GM21528 (cell line): Measurements from ENCODE around the gene RARA.
"Not testable (repeated sequence)": the region's sequence is repeated elsewhere in the genome, so short reads cannot be mapped to it uniquely, and the experiment has no call there.

Experiments
- ATAC-seq: cut with Tn5 transposase; IDR thresholded peaks from one replicate; pipeline ENCODE4 v1.9.1; 2021; ENCODE audit warnings: mild to moderate bottlenecking, moderate library complexity; ENCODE audit not compliant: unreplicated experiment, low FRiP score

Gene RARA

DNA sequence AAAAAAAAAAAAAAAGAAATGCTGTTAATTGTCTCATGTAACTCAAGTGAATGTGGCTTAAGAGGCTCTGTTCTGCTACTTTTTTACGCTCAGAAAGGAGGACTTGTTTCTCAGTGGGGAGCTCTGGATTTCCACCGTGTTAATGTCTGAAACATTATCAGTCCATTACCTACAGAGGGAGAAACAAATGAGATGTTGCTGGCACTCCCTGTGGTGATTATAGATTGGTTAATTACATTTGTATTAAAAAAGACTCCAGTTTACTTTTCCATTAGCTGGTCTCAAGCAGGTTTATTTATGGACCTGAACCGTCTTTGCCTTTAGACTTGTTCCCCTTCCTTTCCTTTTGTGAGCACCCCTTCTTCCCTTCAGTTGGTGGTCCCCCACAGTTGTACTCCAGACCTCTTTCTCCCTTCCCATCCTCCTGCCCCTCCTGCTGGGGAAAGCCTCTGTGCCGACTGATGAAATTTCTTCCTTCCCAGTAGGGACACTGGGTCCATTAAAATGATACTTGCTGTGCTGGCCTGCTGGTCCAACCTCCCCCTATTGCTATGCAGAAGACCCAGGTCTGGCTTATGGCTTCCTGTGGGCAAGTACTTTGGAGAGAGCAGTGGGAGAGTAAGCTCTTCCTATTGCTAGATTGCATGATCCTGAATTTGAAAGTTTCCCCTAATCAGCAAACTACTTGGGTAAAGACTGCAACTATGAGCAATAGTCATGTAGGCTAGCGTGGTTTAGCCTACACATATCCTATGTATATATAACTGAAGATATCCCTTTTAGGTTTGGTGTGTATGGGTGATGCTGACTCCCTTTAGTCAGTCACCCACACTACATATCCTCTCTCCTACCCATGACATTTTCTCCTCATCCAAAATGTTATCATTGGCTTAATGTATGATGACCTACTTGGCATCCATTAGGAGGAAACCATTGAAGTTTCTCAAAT lies 13.2 kb upstream of the RARA start:
- no peak for ATAC-seq

- no peak for ATAC-seq
These were observed 11.5 kb upstream of the RARA start for GRCh38 chr17:40297511-40297910.

DNA sequence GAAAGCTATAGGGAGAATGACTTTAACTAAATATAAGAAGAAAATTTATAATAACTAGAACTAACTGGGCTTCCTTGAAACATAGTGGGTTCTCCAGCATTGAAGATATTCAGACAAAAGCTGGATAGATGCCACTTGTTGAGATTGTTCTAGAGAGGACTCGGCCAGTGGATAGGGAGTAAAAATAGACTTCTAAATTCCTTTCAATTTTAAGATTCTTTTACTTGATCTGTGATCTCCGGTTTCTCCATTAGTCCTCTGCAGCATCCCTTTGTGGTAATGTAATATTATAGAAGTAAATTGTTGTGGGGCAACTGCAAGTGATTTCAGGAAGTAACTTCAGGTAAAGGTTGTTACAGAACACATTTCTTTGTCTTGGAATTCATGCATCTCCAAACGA lies 10.3 kb upstream of the RARA start:
- no peak for ATAC-seq

DNA sequence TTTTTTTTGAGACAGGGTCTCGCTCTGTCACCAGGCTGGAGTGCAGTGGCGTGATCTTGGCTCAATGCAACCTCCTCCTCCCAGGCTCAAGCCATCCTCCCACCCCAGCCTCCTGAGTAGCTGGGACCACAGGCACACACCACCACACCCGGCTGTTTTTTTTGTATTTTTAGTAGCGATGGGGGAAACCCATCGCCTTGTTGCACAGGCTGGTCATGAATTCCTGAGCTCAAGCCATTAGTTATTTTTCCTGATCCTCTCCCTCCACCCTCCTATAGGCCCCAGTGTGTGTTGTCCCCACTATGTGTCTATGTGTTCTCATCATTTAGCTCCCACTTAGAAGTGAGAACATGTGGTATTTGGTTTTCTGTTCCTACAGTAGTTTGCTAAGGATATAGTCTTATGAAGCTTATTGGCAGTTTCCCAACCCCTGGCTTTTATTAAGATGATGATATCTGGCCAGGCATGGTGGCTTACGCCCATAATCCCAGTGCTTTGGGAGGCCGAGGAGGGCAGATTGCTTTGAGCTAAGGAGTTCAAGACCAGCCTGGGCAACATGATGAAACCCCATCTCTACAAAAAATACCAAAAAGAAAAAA lies 9.7 kb upstream of the RARA start:
- not testable (repeated sequence) for ATAC-seq

- ATAC-seq: no peak
These were observed 7.7 kb upstream of the RARA start for GRCh38 chr17:40301315-40301714.

- ATAC-seq: no peak
These were observed 5.8 kb upstream of the RARA start for GRCh38 chr17:40303009-40303657.

DNA sequence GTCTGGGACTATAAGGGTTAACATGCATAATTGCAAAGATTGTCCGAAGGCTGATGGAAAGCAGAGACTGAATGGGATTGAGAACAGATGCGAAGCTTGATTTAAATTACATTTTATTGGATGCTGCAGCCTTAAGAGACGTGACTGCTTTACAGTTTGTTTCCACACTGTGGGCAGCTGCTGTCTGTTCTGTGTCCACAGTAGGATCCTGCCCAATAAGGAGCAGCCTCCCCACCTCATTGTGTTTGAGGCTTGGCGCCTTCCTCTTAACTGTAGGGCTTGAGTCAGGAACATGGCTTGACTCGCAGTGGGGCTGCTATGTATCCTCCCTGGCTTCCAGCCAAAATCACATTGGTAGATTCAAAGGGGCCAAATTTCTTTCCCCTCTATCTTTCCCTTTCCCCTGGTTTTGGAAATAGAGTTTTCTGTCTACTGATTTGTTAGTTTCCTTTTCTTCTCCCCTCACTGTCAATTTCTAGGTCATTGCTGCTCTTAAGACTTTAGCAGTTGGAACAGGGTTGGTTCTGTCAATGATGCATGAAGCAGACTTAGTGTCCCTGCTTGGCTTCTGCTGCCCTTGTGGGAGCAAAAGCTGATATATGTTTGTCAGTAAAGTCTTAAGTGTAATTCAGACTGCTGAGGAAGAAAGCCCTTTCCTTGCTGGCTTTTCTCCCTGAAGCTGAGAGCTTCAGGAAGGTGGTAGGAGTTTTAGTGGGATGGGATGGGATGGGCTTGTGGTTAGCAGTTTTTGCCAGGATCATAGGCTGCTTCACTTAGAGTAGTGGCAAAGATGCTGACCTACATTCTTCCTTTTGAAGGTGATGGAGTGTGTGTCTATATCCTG lies 5.0 kb upstream of the RARA start:
- no peak for ATAC-seq

DNA sequence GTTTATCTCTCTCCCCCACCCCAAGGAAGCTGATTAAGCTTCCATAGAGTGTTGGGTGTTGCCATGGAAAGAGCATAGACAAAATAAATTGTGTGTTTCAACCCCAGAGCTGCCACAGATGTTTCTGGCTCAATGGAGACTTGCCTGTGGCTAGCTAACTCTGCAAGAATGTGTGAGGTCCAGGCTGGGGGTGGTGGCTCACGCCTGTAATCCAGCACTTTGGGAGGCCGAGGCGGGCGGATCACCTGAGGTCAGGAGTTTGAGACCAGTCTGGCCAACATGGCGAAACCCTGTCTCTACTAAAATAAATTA lies 4.5 kb upstream of the RARA start:
- ATAC-seq: not testable (repeated sequence)

GRCh38 chr17:40304866-40305265 lies 4.1 kb upstream of the RARA start:
- ATAC-seq: not testable (repeated sequence)

- no peak for ATAC-seq
These were observed 2.6 kb upstream of the RARA start for GRCh38 chr17:40306395-40306794.

DNA sequence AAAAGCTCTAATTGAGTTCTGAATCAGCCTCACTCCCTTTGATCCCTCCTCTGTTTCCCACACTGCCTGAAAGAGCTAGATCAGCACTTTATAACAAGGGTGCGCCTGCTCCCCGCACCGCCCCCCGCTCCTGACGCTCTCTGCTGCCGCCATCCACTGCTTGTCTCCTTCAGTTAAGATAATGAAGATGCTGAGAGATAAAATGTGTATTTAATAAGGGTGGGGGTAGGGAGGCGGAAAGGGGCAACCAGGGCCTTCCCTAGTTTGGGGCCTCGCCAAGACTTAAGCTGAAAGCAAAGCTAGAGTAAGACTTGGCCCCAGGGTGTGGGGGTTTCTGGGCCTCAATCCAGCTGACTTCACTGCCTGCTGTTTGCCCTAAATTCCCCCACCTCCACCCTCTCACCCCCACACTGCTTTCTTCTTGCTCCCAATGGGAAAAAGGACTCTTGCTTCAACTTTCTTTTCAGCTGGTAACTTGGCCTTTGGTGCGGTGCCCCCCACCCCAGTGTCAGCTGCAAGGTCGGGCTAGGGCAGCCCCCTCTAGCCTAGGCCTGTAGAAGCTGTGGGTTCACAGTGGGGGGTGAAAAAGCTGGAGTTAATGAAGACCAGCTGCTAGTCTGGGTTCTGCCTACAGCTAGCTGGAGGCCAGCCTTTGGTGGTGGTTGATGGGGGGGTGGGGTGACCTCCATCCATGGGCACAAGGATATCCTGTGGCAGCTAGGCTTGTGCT lies 1.8 kb upstream of the RARA start:
- no peak for ATAC-seq

DNA sequence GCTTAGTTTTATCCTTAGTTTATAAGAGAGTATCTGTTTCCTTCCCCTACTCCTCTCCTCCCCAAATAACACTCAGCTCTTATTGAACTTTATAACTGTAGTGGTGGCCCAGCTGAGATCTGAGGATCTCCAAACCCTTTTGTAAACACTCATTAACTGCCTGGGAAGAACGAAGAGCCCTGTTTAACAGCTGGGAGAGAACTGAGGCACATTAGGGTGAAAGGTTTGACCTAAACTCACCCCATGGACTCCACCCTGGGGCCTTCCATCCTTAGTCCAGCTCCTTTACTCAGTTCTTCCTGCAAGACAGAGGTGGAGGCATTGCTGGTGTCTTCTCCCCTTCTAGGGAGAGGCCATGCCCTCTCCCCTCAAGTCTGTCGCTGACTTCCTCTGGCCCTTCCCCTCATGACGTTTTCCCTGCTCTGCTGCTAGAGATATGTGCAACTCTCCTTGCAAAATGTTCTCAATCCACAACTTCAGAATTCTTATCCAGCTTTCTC lies 1.2 kb upstream of the RARA start:
- no peak for ATAC-seq

DNA sequence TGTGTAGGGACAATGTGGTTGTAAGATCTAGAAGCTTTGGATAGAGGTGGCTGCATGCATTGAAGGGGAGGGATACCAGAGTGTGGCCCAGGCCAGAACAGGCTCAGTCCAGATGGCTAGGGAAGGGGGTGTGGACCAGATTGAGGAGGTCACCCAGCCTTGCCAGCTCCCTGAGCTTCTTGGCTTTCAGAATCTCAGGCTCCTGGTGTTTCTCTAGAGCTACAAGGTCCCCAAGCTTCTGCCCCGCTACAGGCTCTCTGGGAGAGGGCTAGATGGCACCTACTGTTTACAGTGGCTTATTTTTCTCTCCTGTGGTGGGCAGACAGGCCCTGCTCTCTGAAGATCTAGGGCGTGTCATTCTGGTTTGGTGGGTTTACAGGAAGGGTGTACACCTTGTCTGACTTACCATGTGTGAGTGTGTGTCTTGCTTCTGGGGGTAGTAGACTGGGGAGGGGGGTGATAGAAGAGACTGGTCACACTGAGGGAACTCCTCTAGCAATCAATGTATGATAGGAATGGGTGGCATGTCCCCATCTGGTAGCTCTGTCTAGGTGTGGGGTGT lies 1.1 kb downstream of the RARA start:
- no peak for ATAC-seq

- no peak for ATAC-seq
These were observed 2.0 kb downstream of the RARA start for GRCh38 chr17:40310882-40311391.

- ATAC-seq: no peak
These were observed 2.6 kb downstream of the RARA start for GRCh38 chr17:40311575-40311974.

DNA sequence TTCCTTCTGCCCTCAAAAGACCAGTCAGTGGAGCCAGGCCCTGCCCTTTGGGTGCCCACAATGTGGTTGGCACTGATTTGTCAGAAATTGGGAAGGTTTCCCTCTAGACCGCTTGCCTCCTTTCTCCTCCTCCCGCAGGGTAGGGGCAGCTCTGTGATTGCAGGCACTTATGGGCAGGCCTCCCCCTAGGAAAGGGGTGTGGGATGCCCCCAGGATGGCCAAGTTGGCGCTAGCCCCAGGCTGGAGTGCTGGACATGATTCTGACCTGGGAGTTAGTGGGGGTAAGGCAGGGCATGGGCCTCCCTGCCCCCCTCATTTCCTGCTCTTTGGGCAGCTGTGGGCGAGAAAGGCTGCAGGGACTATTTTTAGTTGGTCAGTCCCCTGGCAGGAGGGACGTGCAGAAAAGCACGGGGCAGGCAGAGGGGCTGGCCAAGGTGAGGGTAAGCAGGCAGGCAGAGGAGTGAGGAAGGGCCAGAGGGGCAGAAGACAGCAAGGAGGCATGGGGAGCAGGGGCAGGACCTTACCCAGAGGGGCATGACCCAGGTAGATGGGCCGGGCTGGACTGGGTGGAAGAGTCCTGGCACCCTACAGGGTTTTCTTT lies 3.3 kb downstream of the RARA start:
- ATAC-seq: no peak

GRCh38 chr17:40312893-40313667 lies 4.1 kb downstream of the RARA start:
- ATAC-seq: no peak
